ENCODE data around the gene WIPF2. TPM values are rescaled to one million over a fixed set of nuclear protein-coding genes. Genes with fewer than 3 reads are reported as not detected.
A peak's percentile ranks its signal among the peaks of the same experiment; 100 is the strongest.

The WIPF2 gene
- total RNA-seq, 1 experiment from 2014 or later: 30.4 TPM

- H3K9me2 ChIP-seq (ENCODE audit: insufficient read depth): no peaks in the 10 kb centered on the region
- no peaks in the 10 kb centered on the region for H3K36me3 ChIP-seq (ENCODE audit: control insufficient read depth in 1 of 2, insufficient read depth in 2 of 2, low read length in 2 of 2)
- H3K4me3 ChIP-seq (replicated peaks in 1 of 2; ENCODE audit: low read depth in 1 of 2, low read length in 2 of 2): peak overlapping the region; percentile 46 to 56
- BruUV-seq (replicated peaks): no TSS peak
- H3K9ac ChIP-seq (ENCODE audit: low read length): peak overlapping the region; percentile 66
- no peak for DNase-seq (ENCODE audit: low read depth, low spot score)
- TF ChIP-seq TCF7L2 (IDR thresholded peaks at IDR 0.05; ENCODE audit: borderline replicate concordance, extremely low read depth, insufficient read depth, insufficient read length) (no peak), SRF (IDR thresholded peaks at IDR 0.05; ENCODE audit: low read depth) (no peak), ZFX (IDR thresholded peaks at IDR 0.05) (no peak), CTCF (IDR thresholded peaks at IDR 0.05 in 2 of 3, conservative IDR thresholded peaks at IDR 0.05 in 1 of 3; ENCODE audit: borderline replicate concordance in 1 of 3, insufficient read depth in 1 of 3, low read depth in 2 of 3, low read length in 2 of 3) (no peak), EZH2phosphoT487 (IDR thresholded peaks at IDR 0.05; ENCODE audit: borderline replicate concordance) (no peak), EZH2 (IDR thresholded peaks at IDR 0.05) (no peak), POLR2A (IDR thresholded peaks at IDR 0.05; ENCODE audit: borderline replicate concordance, extremely low read depth, insufficient read depth, insufficient read length) (no peak), POLR2AphosphoS5 (IDR thresholded peaks at IDR 0.05; ENCODE audit: low read depth, low read length) (no peak), YY1 (IDR thresholded peaks at IDR 0.05; ENCODE audit: extremely low read depth, insufficient replicate concordance, low read depth, low read length) (no peak), CBX3 (IDR thresholded peaks at IDR 0.05; ENCODE audit: low read depth) (no peak), JUND (IDR thresholded peaks at IDR 0.05) (no peak), ATF3 (IDR thresholded peaks at IDR 0.05) (no peak), ELF1 (IDR thresholded peaks at IDR 0.05; ENCODE audit: borderline replicate concordance, low read depth) (no peak), FOSL1 (IDR thresholded peaks at IDR 0.05; ENCODE audit: low read depth) (no peak), REST (IDR thresholded peaks at IDR 0.05; ENCODE audit: low read depth) (no peak), CEBPB (IDR thresholded peaks at IDR 0.05; ENCODE audit: low read depth) (no peak), SIN3A (IDR thresholded peaks at IDR 0.05; ENCODE audit: low read depth) (no peak), SP1 (IDR thresholded peaks at IDR 0.05; ENCODE audit: low read depth) (no peak), ZBTB33 (IDR thresholded peaks at IDR 0.05; ENCODE audit: extremely low read depth, insufficient replicate concordance, low read length) (no peak), EGR1 (IDR thresholded peaks at IDR 0.05; ENCODE audit: low read depth) (no peak)
- peak overlapping the region; percentile 60 for H3K27ac ChIP-seq (ENCODE audit: low read depth, low read length)
- no peaks in the 10 kb centered on the region for H4K20me1 ChIP-seq (ENCODE audit: insufficient read depth)
- peaks cover 86% of the 10 kb centered on the region for H3K79me2 ChIP-seq (ENCODE audit: insufficient read depth, low read length)
- peaks cover 43 to 64% of the 10 kb centered on the region in 2 experiments for H3K4me1 ChIP-seq (ENCODE audit: control insufficient read depth in 1 of 2, insufficient read depth in 2 of 2, low read length in 2 of 2)
- H2AFZ ChIP-seq (ENCODE audit: low read depth, low read length, poor library complexity, severe bottlenecking): no peak overlapping the region
- CTCF ChIA-PET: no interaction called here
- RAD21 ChIA-PET (ENCODE audit: low non-redundant PET in 1 of 2, low total read pairs in 2 of 2, uncharacterized antibody in 2 of 2, unreplicated experiment in 2 of 2): no interaction called here
- intact Hi-C loops (cut with micrococcal nuclease): no loop called here
- no peaks in the 10 kb centered on the region for H3K27me3 ChIP-seq (ENCODE audit: insufficient read depth, low read length)
- H3K9me3 ChIP-seq (ENCODE audit: control insufficient read depth in 1 of 2, insufficient read depth in 1 of 2, low read depth in 1 of 2, low read length in 2 of 2): no peaks in the 10 kb centered on the region
- POLR2A ChIA-PET: no interaction called here
- no peak for ATAC-seq
- H3K4me2 ChIP-seq (ENCODE audit: low read length): peak overlapping the region; percentile 95
Measured at GRCh38 chr17:40321961-40322357, 102.9 kb downstream of the WIPF2 start.

Data from HCT116 (cell line).